Mesendoderm (in vitro differentiated cells): ENCODE data around the gene NSD1. TPM values are rescaled to one million over a fixed set of nuclear protein-coding genes. Genes with fewer than 3 reads are reported as not detected.

ENCODE experiments used
- DNase-seq: peaks from one replicate; pipeline ENCODE4 v3.0.0; 2013
- H2AK5ac ChIP-seq: 2 replicates; pipeline ENCODE4 v1.6.1; 2013; ENCODE audit warnings: low read length, inconsistent platforms
- H2BK120ac ChIP-seq: 2 replicates; pipeline ENCODE4 v1.6.1; 2013; ENCODE audit warnings: low read depth, mild to moderate bottlenecking, low read length, moderate library complexity, mixed read lengths
- H2BK15ac ChIP-seq: replicated peaks from 2 replicates; pipeline ENCODE4 v1.6.1; 2013; ENCODE audit warnings: low read depth, mild to moderate bottlenecking, moderate library complexity
- H2BK5ac ChIP-seq: 2 replicates; pipeline ENCODE4 v1.6.1; 2013; ENCODE audit warnings: low read length, inconsistent platforms
- H3K18ac ChIP-seq: 2 replicates; pipeline ENCODE4 v1.6.1; 2013; ENCODE audit warnings: mild to moderate bottlenecking, low read length, mixed read lengths
- H3K23ac ChIP-seq: one replicate; pipeline ENCODE4 v1.6.1; 2013; ENCODE audit warnings: low read length
- H3K27ac ChIP-seq: 2 replicates; pipeline ENCODE4 v1.5.1; 2013; ENCODE audit warnings: low read depth, mild to moderate bottlenecking, inconsistent platforms, low read length, moderate library complexity
- H3K27me3 ChIP-seq: 2 replicates; pipeline ENCODE4 v1.6.1; 2013; ENCODE audit warnings: low read length, control low read depth, mild to moderate bottlenecking, inconsistent platforms; ENCODE audit not compliant: insufficient read depth, poor library complexity
- H3K36me3 ChIP-seq: 2 replicates; pipeline ENCODE4 v1.6.1; 2013; ENCODE audit warnings: low read length, inconsistent platforms; ENCODE audit not compliant: control insufficient read depth, insufficient read depth
- H3K4ac ChIP-seq: one replicate; pipeline ENCODE4 v1.6.1; 2013; ENCODE audit warnings: low read depth, mild to moderate bottlenecking, low read length, moderate library complexity
- H3K4me1 ChIP-seq: 2 replicates; pipeline ENCODE4 v1.6.1; 2013; ENCODE audit warnings: low read depth, low read length, inconsistent platforms; ENCODE audit not compliant: control insufficient read depth
- H3K4me2 ChIP-seq: 2 replicates; pipeline ENCODE4 v1.6.1; 2013; ENCODE audit warnings: low read length
- H3K4me3 ChIP-seq: 2 replicates; pipeline ENCODE4 v1.5.1; 2013; ENCODE audit warnings: mild to moderate bottlenecking, low read length
- H3K56ac ChIP-seq: one replicate; pipeline ENCODE4 v1.6.1; 2013; ENCODE audit warnings: low read length
- H3K79me1 ChIP-seq: 2 replicates; pipeline ENCODE4 v1.6.1; 2013; ENCODE audit warnings: low read length, inconsistent platforms
- H3K79me2 ChIP-seq: 2 replicates; pipeline ENCODE4 v1.6.1; 2013; ENCODE audit warnings: mild to moderate bottlenecking, low read length; ENCODE audit not compliant: control insufficient read depth, insufficient read depth
- H3K9ac ChIP-seq: 2 replicates; pipeline ENCODE4 v1.6.1; 2013; ENCODE audit warnings: low read length, inconsistent platforms
- H4K5ac ChIP-seq: one replicate; pipeline ENCODE4 v1.6.1; 2013; ENCODE audit warnings: low read length
- H4K8ac ChIP-seq: one replicate; pipeline ENCODE4 v1.6.1; 2013; ENCODE audit warnings: low read depth, mild to moderate bottlenecking, control low read depth, low read length, moderate library complexity
- WGBS: extraction: QIAGEN DNeasy Blood & Tissue Kit; methylation state at CpG from one replicate; pipeline ENCODE4 v1.1.7; 2013; ENCODE audit warnings: low lambda C conversion rate, missing lambda C conversion rate; ENCODE audit not compliant: insufficient coverage; ENCODE audit errors: extremely low coverage; 5-methylcytosine and 5-hydroxymethylcytosine counted together
- polyA plus RNA-seq, 2 experiments: library from polyadenylated mRNA; stranded (reverse); fragments of 200-250 nt; gene quantifications; one replicate each; pipeline ENCODE4 v1.2.3, GENCODE V29; 2013

The NSD1 gene, protein sequence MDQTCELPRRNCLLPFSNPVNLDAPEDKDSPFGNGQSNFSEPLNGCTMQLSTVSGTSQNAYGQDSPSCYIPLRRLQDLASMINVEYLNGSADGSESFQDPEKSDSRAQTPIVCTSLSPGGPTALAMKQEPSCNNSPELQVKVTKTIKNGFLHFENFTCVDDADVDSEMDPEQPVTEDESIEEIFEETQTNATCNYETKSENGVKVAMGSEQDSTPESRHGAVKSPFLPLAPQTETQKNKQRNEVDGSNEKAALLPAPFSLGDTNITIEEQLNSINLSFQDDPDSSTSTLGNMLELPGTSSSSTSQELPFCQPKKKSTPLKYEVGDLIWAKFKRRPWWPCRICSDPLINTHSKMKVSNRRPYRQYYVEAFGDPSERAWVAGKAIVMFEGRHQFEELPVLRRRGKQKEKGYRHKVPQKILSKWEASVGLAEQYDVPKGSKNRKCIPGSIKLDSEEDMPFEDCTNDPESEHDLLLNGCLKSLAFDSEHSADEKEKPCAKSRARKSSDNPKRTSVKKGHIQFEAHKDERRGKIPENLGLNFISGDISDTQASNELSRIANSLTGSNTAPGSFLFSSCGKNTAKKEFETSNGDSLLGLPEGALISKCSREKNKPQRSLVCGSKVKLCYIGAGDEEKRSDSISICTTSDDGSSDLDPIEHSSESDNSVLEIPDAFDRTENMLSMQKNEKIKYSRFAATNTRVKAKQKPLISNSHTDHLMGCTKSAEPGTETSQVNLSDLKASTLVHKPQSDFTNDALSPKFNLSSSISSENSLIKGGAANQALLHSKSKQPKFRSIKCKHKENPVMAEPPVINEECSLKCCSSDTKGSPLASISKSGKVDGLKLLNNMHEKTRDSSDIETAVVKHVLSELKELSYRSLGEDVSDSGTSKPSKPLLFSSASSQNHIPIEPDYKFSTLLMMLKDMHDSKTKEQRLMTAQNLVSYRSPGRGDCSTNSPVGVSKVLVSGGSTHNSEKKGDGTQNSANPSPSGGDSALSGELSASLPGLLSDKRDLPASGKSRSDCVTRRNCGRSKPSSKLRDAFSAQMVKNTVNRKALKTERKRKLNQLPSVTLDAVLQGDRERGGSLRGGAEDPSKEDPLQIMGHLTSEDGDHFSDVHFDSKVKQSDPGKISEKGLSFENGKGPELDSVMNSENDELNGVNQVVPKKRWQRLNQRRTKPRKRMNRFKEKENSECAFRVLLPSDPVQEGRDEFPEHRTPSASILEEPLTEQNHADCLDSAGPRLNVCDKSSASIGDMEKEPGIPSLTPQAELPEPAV (N-terminal part only)
- polyA plus RNA-seq (2013, experiment 1 of 2): 38.2 TPM
- polyA plus RNA-seq (2013, experiment 2 of 2): 38.5 TPM

DNA sequence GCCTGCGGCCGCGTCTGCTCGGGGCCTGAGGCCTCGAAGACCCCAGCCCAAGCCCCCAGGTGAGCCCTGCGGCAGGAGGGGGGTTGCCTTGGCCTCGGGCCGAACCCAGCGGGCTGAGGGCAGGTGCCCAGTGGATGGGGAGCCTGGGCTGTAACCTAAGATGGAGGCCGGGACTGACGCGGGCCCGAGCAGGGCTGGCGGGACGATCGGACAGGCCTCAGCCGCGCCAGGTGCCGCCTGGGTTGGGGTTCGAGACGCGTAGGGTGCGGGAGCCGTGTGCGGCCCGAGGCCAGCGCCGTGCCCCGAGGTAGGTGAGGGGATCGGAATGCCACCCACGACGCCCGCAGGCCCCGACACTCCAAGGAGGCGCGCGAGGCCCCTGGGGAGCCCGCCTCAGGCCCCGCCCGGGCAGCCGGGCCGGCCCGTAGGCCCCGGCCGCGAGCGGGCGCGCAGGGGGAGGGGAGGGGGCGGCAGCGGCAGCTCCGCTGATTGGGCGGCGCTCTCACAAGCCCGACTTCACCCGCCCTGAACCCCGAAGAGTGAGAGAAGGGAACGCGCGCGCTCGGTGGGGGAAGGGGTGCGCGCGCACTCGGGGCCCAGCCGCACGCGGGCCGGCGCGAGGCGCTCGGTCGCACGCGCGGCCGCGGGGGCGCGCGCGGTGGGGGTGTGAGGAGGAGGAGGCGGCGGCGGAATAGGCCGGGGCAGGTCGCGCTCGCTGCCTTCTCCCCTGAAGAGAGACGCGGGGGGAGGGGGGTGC is at the start of gene NSD1:
Gene NSD1, plus strand, starts transcription at position 678 of the 757 bp plus-strand sequence. CDS start 1,331 bp downstream, outside the sequence.
- H4K8ac ChIP-seq: peak within 1 kb of the TSS; percentile 99
- H2BK15ac ChIP-seq: no peak within 1 kb of the TSS
- no CpG with 5 or more reads among the region's 93 CpGs for WGBS
- peak within 1 kb of the TSS; percentile 100 for H3K56ac ChIP-seq
- peaks cover 11% of the 10 kb centered on the region for H3K79me1 ChIP-seq
- H3K27me3 ChIP-seq: no peaks in the 10 kb centered on the region
- peak within 1 kb of the TSS; percentile 99 for H3K27ac ChIP-seq
- no peak within 1 kb of the TSS for H4K5ac ChIP-seq
- peaks cover 7% of the 10 kb centered on the region for H3K36me3 ChIP-seq
- H2AK5ac ChIP-seq: peak within 1 kb of the TSS; percentile 65
- H2BK120ac ChIP-seq: peak within 1 kb of the TSS; percentile 47
- peak within 1 kb of the TSS; percentile 100 for H3K23ac ChIP-seq
- DNase-seq: peak; percentile 97
- H3K4me2 ChIP-seq: peak within 1 kb of the TSS; percentile 87
- H3K4ac ChIP-seq: peak within 1 kb of the TSS; percentile 98
- peak within 1 kb of the TSS; percentile 97 for H3K18ac ChIP-seq
- H3K79me2 ChIP-seq: peaks cover 40% of the 10 kb centered on the region
- peak within 1 kb of the TSS; percentile 100 for H3K9ac ChIP-seq
- peak within 1 kb of the TSS; percentile 91 for H3K4me3 ChIP-seq
- peak within 1 kb of the TSS; percentile 96 for H2BK5ac ChIP-seq
- peaks cover 22% of the 10 kb centered on the region for H3K4me1 ChIP-seq

DNA sequence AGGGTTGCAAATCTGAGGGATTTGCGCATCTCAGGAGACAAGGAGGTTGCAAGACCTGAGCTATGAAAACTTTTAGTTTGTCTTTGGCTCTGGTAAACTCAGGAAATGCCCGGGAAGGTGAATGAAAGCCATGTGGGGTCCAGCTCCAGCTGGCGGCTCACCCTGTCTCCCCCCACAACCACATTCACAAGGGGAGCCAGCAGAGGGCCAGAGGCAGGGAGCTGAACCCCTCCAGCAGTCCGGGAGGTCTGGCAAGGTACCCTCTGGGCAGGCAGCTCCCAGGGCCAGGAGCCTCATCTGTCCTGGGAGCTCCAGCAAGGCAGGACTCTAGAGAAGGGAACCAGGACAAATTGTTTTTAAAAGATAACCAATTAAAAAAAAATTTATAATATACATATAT is 49.4 kb upstream of the NSD1 start:
- Histone ChIP-seq H3K4me3 (no peak overlapping the region), H3K27me3 (no peaks in the 10 kb centered on the region), H2AK5ac (no peak overlapping the region)

GRCh38 chr5:177085985-177086653 is 47.5 kb upstream of the NSD1 start:
- Histone ChIP-seq H3K23ac (no peak overlapping the region), H4K5ac (no peak overlapping the region), H3K56ac (peak overlapping the region; percentile 85), H3K9ac (peak overlapping the region; percentile 11), H3K4me2 (no peak overlapping the region), H2BK15ac (no peak overlapping the region), H3K27ac (no peak overlapping the region), H3K27me3 (no peaks in the 10 kb centered on the region), H3K4me3 (no peak overlapping the region), H3K4ac (no peak overlapping the region), H3K18ac (peak overlapping the region; percentile 20), H3K36me3 (no peaks in the 10 kb centered on the region), H4K8ac (no peak overlapping the region), H3K4me1 (peaks cover 6% of the 10 kb centered on the region), H2AK5ac (no peak overlapping the region), H2BK120ac (no peak overlapping the region), H3K79me1 (peaks cover 6% of the 10 kb centered on the region), H2BK5ac (peak overlapping the region; percentile 23), H3K79me2 (no peaks in the 10 kb centered on the region)
- no peak for DNase-seq
- no CpG with 5 or more reads among the region's 13 CpGs for WGBS

More for the DNA sequence above, 49.4 kb upstream of the NSD1 start:
- no CpG with 5 or more reads among the region's 4 CpGs for WGBS
- Histone ChIP-seq H3K79me2 (no peaks in the 10 kb centered on the region), H3K4me1 (peaks cover 6% of the 10 kb centered on the region), H3K4me2 (no peak overlapping the region), H4K8ac (no peak overlapping the region), H3K79me1 (peaks cover 3% of the 10 kb centered on the region), H3K36me3 (no peaks in the 10 kb centered on the region), H3K4ac (no peak overlapping the region), H3K56ac (no peak overlapping the region), H2BK15ac (no peak overlapping the region), H2BK120ac (no peak overlapping the region), H4K5ac (no peak overlapping the region), H3K23ac (no peak overlapping the region), H3K27ac (no peak overlapping the region), H3K18ac (no peak overlapping the region), H2BK5ac (no peak overlapping the region), H3K9ac (no peak overlapping the region)
- no peak for DNase-seq

GRCh38 chr5:177086654-177087397 is 46.7 kb upstream of the NSD1 start, which contains the start of gene FGFR4:
FGFR4 (plus strand) TSS chr5:177086915; CDS start chr5:177089603, 2,688 bp downstream.
- H3K18ac ChIP-seq: peak within 1 kb of the TSS; percentile 33
- no peak within 1 kb of the TSS for H2AK5ac ChIP-seq
- no peak within 1 kb of the TSS for H3K27ac ChIP-seq
- peaks cover 6% of the 10 kb centered on the region for H3K4me1 ChIP-seq
- peak; percentile 91 for DNase-seq
- H2BK5ac ChIP-seq: peak within 1 kb of the TSS; percentile 30
- no peak within 1 kb of the TSS for H4K5ac ChIP-seq
- no CpG with 5 or more reads among the region's 68 CpGs for whole genome bisulfite sequencing
- H3K4me2 ChIP-seq: peak within 1 kb of the TSS; percentile 74
- peak within 1 kb of the TSS; percentile 87 for H3K9ac ChIP-seq
- no peak within 1 kb of the TSS for H4K8ac ChIP-seq
- peak within 1 kb of the TSS; percentile 96 for H3K56ac ChIP-seq
- no peak within 1 kb of the TSS for H2BK15ac ChIP-seq
- H3K36me3 ChIP-seq: no peaks in the 10 kb centered on the region
- H3K27me3 ChIP-seq: no peaks in the 10 kb centered on the region
- no peak within 1 kb of the TSS for H2BK120ac ChIP-seq
- H3K79me2 ChIP-seq: no peaks in the 10 kb centered on the region
- peaks cover 6% of the 10 kb centered on the region for H3K79me1 ChIP-seq
- peak within 1 kb of the TSS; percentile 20 for H3K4ac ChIP-seq
- H3K23ac ChIP-seq: peak within 1 kb of the TSS; percentile 48
- H3K4me3 ChIP-seq: peak within 1 kb of the TSS; percentile 68
